SJSA1 (cell line): ENCODE data around the gene CPED1. TPM values are rescaled to one million over a fixed set of nuclear protein-coding genes. Genes with fewer than 3 reads are reported as not detected.

Experiments
- DNase-seq, 2 experiments: peaks; one replicate each; pipeline ENCODE4 v3.0.0-alpha.2; 2015 to 2020; ENCODE audit warnings: low spot score in 2 of 2, low read depth in 1 of 2
- H3K27ac ChIP-seq: fragments of 250-450 bp; sonication (Bioruptor Pico); 2 replicates; pipeline ENCODE4 v1.5.1; 2020; ENCODE audit warnings: mild to moderate bottlenecking, moderate library complexity
- H3K27me3 ChIP-seq: fragments of 250-450 bp; sonication (Bioruptor Pico); replicated peaks from 2 replicates; pipeline ENCODE4 v1.5.1; 2020; ENCODE audit warnings: mild to moderate bottlenecking, moderate library complexity
- H3K36me3 ChIP-seq: fragments of 250-450 bp; sonication (Bioruptor Pico); 2 replicates; pipeline ENCODE4 v1.5.1; 2020; ENCODE audit warnings: mild to moderate bottlenecking
- H3K4me1 ChIP-seq: fragments of 250-450 bp; sonication (Bioruptor Pico); replicated peaks from 2 replicates; pipeline ENCODE4 v1.6.1; 2021; ENCODE audit warnings: mild to moderate bottlenecking
- H3K4me3 ChIP-seq: fragments of 250-450 bp; sonication (Bioruptor Pico); 2 replicates; pipeline ENCODE4 v1.5.1; 2020; ENCODE audit warnings: mild to moderate bottlenecking
- H3K9me3 ChIP-seq: fragments of 250-450 bp; sonication (Bioruptor Pico); replicated peaks from 2 replicates; pipeline ENCODE4 v1.5.1; 2020; ENCODE audit warnings: mild to moderate bottlenecking
- total RNA-seq: library from RNA; depleted of rRNA; stranded (reverse); fragments of >200 nt; shearing (Covaris generic); gene quantifications from 2 replicates; pipeline ENCODE4 v1.2.3, GENCODE V29; 2014

Gene CPED1
- total RNA-seq, 1 experiment from 2014 or later = 64.8 TPM

DNA sequence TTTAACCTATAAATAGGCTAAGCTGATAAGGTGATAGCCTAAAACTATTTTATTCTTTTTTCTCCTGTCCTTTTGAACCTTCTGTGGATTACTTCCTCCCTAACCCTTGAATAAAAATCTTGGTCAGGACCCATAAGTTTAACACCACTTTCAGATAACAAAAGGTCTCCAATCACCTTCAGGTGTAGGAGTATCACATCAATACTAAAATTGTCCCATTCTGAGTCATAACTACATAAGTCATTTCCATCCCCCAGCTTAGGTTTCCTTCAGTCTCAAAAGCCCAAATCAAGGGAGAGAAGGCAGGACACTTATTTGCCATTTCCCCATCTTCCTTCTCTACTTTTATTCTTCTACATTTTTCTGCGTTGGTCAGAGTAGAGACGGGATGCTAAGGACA, 283.4 kb downstream of the CPED1 start:
- Histone ChIP-seq H3K9me3 (no peaks in the 10 kb centered on the region), H3K27ac (no peak overlapping the region), H3K27me3 (no peaks in the 10 kb centered on the region)

DNA sequence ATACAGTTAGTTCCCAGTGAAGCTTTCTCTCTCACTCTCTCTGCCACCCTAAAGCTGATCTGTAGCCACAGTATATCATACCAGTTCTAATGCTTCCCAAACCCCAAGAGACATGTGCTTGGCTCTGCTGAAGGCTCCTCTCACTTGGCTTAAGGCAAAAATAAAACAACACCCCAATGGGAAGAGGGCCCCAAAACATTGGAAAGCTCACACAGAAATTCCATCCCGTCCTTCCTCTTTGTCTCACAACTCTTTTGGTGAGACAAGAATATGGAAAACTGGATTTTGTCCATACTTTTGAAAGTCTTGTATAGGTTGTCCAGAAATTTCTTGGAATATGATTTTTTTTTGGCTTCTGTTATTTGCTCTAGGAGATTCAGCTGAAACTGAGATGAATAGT, 284.2 kb downstream of the CPED1 start:
- Histone ChIP-seq H3K4me1 (peaks cover 12% of the 10 kb centered on the region), H3K4me3 (no peak overlapping the region), H3K36me3 (peaks cover 26% of the 10 kb centered on the region), H3K9me3 (no peaks in the 10 kb centered on the region), H3K27ac (no peak overlapping the region), H3K27me3 (no peaks in the 10 kb centered on the region)
- no peak for DNase-seq

More for the DNA sequence above, 283.4 kb downstream of the CPED1 start:
- DNase-seq = no peak
- Histone ChIP-seq H3K4me1 (peaks cover 10% of the 10 kb centered on the region), H3K4me3 (no peak overlapping the region), H3K36me3 (peaks cover 27% of the 10 kb centered on the region)

DNA sequence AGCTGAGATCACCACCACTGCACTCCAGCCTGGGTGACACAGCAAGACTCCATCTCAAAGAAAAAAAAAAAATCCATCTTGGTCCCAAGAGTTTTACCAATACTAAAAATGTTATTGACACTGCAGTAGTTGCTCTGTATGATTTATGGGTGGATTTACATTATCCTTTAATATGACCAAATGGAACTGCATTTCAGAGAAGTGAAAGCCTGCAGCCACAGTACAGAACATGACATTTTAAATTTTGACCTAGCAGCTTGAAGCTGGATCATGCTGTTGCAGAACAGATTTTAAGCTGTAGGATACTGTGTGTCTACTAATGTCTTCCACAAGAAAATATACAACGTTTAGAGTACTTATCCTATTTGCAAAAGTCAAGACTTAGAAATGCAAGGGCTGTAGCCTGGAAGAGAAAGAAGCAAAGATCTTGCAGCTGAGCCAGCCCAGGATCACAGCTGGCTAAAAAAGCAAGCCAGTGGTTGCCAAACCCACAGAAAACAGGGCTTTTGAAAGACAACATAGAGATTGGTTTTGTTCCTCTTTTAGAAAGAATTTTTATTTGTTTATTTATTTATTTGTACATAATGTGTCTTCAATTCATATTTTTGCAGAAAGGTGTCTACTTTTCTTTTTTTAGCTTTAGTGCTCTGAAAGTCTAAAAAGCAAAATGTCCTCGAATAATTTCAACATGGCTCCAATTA, 285.1 kb downstream of the CPED1 start:
- Histone ChIP-seq H3K36me3 (peaks cover 17% of the 10 kb centered on the region), H3K27me3 (no peaks in the 10 kb centered on the region), H3K9me3 (no peaks in the 10 kb centered on the region), H3K4me3 (no peak overlapping the region), H3K4me1 (peaks cover 22% of the 10 kb centered on the region), H3K27ac (no peak overlapping the region)
- DNase-seq = no peak

DNA sequence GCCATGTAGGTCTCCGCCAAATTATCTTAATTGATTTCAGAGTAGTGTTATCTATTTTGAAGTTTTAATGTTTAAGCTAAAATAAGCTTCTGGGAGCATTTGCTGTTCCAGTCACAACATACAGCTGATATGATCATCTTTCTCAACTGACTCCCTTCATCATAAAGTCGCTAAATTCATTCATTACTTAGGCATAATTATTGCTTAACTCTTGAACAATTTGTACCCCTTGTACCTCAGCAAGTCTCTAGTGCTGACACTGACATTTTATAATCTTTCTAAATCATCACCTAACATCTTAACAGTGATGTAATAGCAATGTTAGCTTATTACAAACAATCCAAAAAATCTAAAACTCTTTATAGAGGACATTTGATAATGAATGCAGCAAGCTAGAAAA, 286.0 kb downstream of the CPED1 start:
- H3K36me3 ChIP-seq = peaks cover 15% of the 10 kb centered on the region
- no peaks in the 10 kb centered on the region for H3K27me3 ChIP-seq
- H3K4me1 ChIP-seq = peaks cover 30% of the 10 kb centered on the region
- no peak overlapping the region for H3K4me3 ChIP-seq
- DNase-seq = no peak
- H3K9me3 ChIP-seq = no peaks in the 10 kb centered on the region
- H3K27ac ChIP-seq = no peak overlapping the region

DNA sequence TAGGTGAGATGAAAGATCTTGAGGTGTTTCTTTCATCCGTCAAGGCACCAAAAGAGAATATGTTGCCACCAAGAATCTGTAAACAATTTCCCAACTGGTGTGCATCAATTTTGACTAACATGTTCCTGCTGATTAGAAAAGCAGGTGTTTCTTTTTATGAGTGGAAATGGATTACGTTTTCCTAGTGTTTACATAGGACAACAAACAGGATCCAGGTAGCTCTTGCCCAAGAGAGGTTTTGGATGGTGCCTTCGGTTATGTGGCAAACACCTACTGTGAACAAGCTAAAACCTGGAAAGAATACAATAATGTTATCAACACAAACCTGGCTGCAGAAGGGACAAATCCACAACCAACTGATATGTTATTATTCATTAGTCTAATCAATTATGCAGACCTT, 286.7 kb downstream of the CPED1 start:
- H3K27me3 ChIP-seq = no peaks in the 10 kb centered on the region
- no peak overlapping the region for H3K27ac ChIP-seq
- peaks cover 15% of the 10 kb centered on the region; the same call in 1 of the 2 replicates for H3K36me3 ChIP-seq
- no peak overlapping the region for H3K4me3 ChIP-seq
- H3K4me1 ChIP-seq = peaks cover 33% of the 10 kb centered on the region
- H3K9me3 ChIP-seq = no peaks in the 10 kb centered on the region
- no peak for DNase-seq

DNA sequence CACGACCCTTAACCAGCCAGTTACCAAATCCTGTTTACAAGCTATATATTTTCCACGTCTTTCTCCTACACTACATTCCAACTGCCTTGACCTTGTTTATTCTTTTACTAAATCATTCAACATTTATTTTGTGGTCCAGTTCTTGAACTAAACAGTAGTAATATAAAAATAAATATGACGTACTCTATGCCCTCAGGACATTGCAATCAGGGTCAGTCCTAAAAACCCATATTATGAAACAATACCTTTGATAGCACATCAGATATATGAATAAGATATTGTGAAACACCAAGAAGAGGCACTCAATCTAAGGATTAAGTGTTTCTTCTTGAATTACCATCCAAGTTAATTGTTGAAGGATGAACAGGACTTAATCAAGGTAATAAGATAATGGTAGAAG, 287.8 kb downstream of the CPED1 start:
- Histone ChIP-seq H3K36me3 (peaks cover 21% of the 10 kb centered on the region), H3K4me3 (no peak overlapping the region), H3K9me3 (no peaks in the 10 kb centered on the region), H3K27ac (0 out of 2 replicates have a peak overlapping the region, but pooled peaks have one; percentile 1), H3K4me1 (peaks cover 33% of the 10 kb centered on the region), H3K27me3 (no peaks in the 10 kb centered on the region)
- no peak for DNase-seq

DNA sequence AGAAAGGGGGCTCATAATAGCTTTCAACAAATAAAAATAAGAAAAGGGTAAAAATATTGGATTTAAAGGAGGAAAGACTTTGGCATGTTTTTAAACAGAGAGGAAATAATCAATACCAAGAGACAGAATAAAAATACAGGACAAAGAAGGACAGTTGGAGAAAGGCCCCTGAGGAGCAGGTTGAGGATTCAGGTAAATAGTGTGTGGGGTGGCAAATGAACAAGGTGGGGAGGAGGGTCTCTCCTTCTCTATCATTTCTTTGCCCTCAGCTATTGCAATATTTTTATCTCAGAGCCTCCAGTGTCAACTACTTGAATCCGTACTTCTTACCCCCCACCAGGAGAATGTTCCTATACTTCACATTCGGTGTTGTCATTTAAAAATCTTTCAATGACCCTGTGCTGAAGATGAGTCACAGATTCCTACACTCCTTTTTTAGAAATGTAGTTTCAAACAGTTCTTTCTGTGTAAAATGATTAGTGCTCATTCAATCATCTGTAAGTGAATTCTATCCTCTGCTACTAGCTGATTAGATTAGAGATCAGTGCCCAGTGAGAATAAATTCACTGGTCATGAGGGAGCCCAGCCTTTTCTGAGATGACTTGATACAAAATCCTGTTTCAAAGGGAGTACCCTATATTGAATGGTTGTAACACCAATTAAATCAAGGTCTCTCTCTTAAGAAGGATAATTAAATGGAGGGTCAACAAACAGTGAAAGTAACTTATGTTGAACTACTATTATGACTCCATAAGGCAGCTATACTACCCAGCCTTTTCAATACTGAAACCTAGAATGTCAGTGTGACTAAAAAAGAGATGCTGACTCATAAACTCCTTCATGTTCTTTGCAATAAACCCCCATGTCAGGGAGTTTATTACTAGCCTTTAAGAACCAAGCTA, 289.9 kb downstream of the CPED1 start:
- DNase-seq = peak in 1 of 2 experiments; percentile 68
- H3K27ac ChIP-seq = peak overlapping the region; percentile 92
- H3K27me3 ChIP-seq = no peaks in the 10 kb centered on the region
- H3K4me3 ChIP-seq = no peak overlapping the region
- H3K4me1 ChIP-seq = peaks cover 33% of the 10 kb centered on the region
- H3K9me3 ChIP-seq = no peaks in the 10 kb centered on the region
- peaks cover 18% of the 10 kb centered on the region for H3K36me3 ChIP-seq

DNA sequence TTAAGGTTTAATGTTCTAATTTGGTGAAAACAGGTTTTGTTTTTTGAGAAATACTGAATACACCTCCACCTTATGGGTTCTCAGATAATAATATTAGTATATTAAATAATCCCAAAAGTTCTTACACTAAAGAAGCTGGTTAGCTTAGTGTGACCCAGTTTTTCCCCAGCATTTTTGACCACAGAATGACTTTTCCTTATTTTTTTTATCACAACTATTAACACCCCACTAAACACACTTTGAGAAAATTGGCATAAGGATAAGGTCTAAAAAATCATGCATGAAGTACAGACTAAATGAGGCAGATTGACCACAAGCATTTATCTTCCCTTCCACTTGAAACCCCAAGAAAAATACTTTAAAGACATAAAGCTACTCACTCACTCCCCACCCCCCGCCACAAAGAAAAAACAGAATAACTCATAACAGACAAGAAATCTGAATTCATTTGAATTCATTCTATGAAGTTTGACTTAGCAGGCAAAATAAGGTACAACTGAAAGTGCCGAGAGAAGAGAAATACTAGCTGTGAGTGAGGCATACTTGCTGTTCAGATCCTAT, 290.6 kb downstream of the CPED1 start:
- H3K27me3 ChIP-seq = no peaks in the 10 kb centered on the region
- DNase-seq = no peak
- H3K9me3 ChIP-seq = no peaks in the 10 kb centered on the region
- peaks cover 33% of the 10 kb centered on the region for H3K4me1 ChIP-seq
- no peak overlapping the region for H3K4me3 ChIP-seq
- H3K27ac ChIP-seq = peak overlapping the region; percentile 92
- H3K36me3 ChIP-seq = peaks cover 16% of the 10 kb centered on the region

DNA sequence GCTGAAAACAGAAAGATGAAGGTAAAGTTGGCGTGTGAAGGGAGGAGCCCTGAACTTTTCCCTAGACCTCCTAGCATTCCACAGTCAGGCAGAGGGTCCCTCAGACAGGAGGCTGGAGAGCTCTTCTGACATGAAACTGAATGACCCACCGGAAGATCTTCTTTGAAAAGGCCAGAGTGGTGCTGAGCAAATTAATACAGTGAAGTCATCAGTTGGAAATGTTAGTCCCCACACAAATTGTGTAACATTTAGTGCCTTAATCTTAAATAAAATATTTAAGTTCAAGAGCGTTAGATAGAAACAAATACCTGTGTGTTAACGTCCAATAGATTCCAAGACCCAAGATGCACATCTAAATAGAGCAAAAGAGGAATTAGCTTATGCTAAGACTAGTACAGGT, 291.3 kb downstream of the CPED1 start:
- peaks cover 16% of the 10 kb centered on the region for H3K36me3 ChIP-seq
- H3K4me1 ChIP-seq = peaks cover 33% of the 10 kb centered on the region
- H3K9me3 ChIP-seq = 0 out of 2 replicates have a peak, but pooled peaks cover 2% of the 10 kb centered on the region
- DNase-seq = no peak
- no peaks in the 10 kb centered on the region for H3K27me3 ChIP-seq
- no peak overlapping the region; the same call in 1 of the 2 replicates for H3K27ac ChIP-seq
- no peak overlapping the region for H3K4me3 ChIP-seq

DNA sequence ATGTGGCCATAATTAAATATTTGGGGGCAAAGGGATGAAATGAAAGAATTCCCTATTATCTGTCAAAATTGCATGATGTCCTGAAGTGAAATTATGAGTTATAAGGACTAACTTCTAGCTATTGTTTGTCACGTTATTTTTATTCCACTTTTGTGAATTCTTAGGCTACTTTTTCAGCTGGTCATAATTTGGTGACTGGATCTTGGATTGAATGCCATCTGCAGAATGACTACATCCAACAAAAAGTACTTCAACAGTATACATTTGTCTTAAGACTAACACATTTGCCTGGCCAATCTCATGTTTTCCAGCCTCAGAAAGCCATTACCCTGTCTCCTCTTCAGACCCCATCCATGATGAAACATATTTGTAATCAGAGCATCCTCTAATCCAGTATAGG, 292.1 kb downstream of the CPED1 start:
- H3K4me3 ChIP-seq = no peak overlapping the region
- H3K36me3 ChIP-seq = peaks cover 16% of the 10 kb centered on the region
- no peak for DNase-seq
- H3K27ac ChIP-seq = no peak overlapping the region
- H3K9me3 ChIP-seq = 0 out of 2 replicates have a peak, but pooled peaks cover 2% of the 10 kb centered on the region
- peaks cover 33% of the 10 kb centered on the region for H3K4me1 ChIP-seq
- no peaks in the 10 kb centered on the region for H3K27me3 ChIP-seq

DNA sequence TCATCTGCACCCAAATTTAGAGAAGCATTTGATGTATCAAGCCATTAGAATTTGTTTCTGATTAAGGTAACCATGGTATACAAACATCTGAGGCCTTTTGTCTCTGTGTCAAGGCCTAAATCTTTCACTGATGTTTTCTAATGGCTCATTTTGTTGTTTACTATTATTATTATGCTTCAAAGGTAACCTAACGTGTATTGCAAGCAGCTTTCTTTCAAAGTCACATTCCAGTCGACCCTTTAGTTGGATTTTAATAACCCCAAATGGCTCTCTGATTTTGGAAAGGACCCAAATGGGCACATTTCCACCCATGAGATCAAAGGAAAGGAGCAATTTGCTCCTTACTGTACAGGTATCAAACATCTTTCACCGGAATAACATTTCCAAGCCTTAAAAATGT, 293.6 kb downstream of the CPED1 start:
- Histone ChIP-seq H3K4me1 (peaks cover 25% of the 10 kb centered on the region), H3K4me3 (no peak overlapping the region), H3K27ac (no peak overlapping the region), H3K9me3 (0 out of 2 replicates have a peak, but pooled peaks cover 2% of the 10 kb centered on the region), H3K36me3 (peaks cover 18% of the 10 kb centered on the region), H3K27me3 (no peaks in the 10 kb centered on the region)
- no peak for DNase-seq

DNA sequence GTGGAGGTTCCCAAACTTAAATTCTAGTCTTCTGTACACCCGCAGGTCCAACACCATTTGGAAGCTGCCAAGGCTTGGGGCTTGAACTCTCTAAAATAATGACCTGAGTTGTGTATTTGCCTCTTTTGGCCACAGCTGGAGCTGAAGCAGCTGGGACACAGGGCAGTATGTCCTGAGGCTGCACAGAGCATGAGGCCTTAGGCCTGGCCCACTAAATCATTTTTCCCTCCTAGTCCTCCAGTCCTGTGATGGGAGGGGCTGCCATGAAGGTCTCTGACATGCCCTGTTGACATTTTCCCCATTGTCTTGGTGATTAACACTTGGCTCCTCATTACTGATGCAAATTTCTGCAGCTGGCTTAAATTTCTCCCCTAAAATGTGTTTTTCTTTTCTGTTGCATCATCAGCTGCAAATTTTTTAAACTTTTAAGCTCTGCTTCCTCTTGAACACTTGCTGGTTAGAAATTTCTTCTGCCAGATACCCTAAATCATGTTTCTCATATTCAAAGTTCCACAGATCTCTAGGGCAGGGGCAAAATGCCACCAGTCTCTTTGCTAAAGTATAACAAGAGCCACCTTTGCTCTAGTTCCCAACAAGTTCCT, 296.7 kb downstream of the CPED1 start:
- peaks cover 20% of the 10 kb centered on the region for H3K4me1 ChIP-seq
- H3K27me3 ChIP-seq = no peaks in the 10 kb centered on the region
- no peak overlapping the region for H3K27ac ChIP-seq
- H3K9me3 ChIP-seq = 0 out of 2 replicates have a peak, but pooled peaks cover 2% of the 10 kb centered on the region
- peaks cover 21% of the 10 kb centered on the region for H3K36me3 ChIP-seq
- no peak overlapping the region for H3K4me3 ChIP-seq
- DNase-seq = no peak

DNA sequence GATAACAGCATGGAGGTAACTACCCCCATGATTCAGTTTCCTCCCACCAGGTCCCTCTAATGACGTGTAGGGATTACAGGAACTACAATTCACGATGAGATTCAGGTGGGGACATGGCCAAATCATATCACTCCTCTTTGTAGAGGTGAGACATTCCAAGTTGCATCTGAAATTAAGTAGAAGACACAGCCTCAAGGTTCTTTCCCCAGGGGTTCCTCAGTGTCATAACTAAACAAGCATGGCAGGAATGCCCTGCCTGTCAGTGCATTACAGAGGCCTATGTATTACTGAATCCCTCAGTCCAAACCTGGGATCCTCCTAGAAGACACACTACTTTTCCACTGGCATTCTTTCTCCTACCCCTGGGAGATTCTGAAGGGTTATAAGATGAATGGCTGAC, 297.7 kb downstream of the CPED1 start:
- H3K27me3 ChIP-seq = no peaks in the 10 kb centered on the region
- no peak overlapping the region for H3K27ac ChIP-seq
- H3K4me1 ChIP-seq = peaks cover 20% of the 10 kb centered on the region
- H3K4me3 ChIP-seq = no peak overlapping the region
- no peak for DNase-seq
- H3K36me3 ChIP-seq = peaks cover 13% of the 10 kb centered on the region
- 0 out of 2 replicates have a peak, but pooled peaks cover 2% of the 10 kb centered on the region for H3K9me3 ChIP-seq
